Psoas muscle (tissue), 8 donors: ENCODE results near the gene GBP3. TPM values are rescaled to one million over a fixed set of nuclear protein-coding genes. Genes with fewer than 3 reads are reported as not detected.
"Not testable (repeated sequence)": the region's sequence is repeated elsewhere in the genome, so short reads cannot be mapped to it uniquely, and the experiment has no call there.

Experiments
- ATAC-seq, 4 donors: fragments of 200-7000 bp; cut with Tn5 transposase; one replicate each; pipeline ENCODE4 v1.9.1; 2020; ENCODE audit warnings: moderate library complexity in 3 of 4, mild to moderate bottlenecking in 2 of 4
- DNase-seq, 2 donors: peaks; one replicate each; pipeline ENCODE4 v3.0.0-alpha.2; 2020
- H3K27ac ChIP-seq: fragments of 200-600 bp; one replicate; pipeline ENCODE4 v1.8.0; 2022
- H3K27me3 ChIP-seq, 3 donors: fragments of 200-600 bp in 1 of 3; one replicate each; pipeline versions ENCODE4 v1.6.1 to v1.8.0; 2013 to 2022; ENCODE audit warnings: low read length in 2 of 3, mild to moderate bottlenecking in 2 of 3, moderate library complexity in 1 of 3; ENCODE audit not compliant: insufficient read depth in 3 of 3
- H3K36me3 ChIP-seq, 2 donors: fragments of 200-600 bp in 1 of 2; one replicate each; pipeline versions ENCODE4 v1.6.1 to v1.8.0; 2013 to 2022; ENCODE audit warnings: low read depth in 1 of 2, mild to moderate bottlenecking in 1 of 2, moderate library complexity in 1 of 2; ENCODE audit not compliant: insufficient read depth in 1 of 2
- H3K4me1 ChIP-seq: fragments of 200-600 bp; one replicate; pipeline ENCODE4 v1.8.0; 2022
- H3K4me3 ChIP-seq: fragments of 200-600 bp; one replicate; pipeline ENCODE4 v1.8.0; 2022; ENCODE audit warnings: mild to moderate bottlenecking
- H3K9me3 ChIP-seq: fragments of 200-600 bp; one replicate; pipeline ENCODE4 v1.8.0; 2022
- CTCF ChIP-seq: fragments of 200-600 bp; IDR thresholded peaks from one replicate; pipeline ENCODE4 v1.8.0; 2022; ENCODE audit warnings: antibody characterized with exemption
- WGBS, 3 donors: extraction: QIAGEN DNeasy Blood & Tissue Kit; methylation state at CpG; one replicate each; pipeline versions ENCODE4 v1.1.6 to v1.1.7; 2013; 5-methylcytosine and 5-hydroxymethylcytosine counted together
- intact Hi-C, 2 donors: fragments of 100-400 bp; cut with DNase I; formaldehyde crosslinking; loops; one replicate each; pipeline versions ENCODE4 v1.11.0 to v1.14.2; 2022
- polyA plus RNA-seq, 3 donors: library from polyadenylated mRNA; stranded (reverse); fragments of 200-250 nt; gene quantifications; one replicate each; pipeline ENCODE4 v1.2.3, GENCODE V29; 2013
- total RNA-seq, 4 donors: library from RNA; stranded (reverse); fragmentation: NEBNext Ultra II Directional in 2 of 4; extraction: Animal tissue kit (Norgen Biotek cat#: 25700) in 2 of 4; gene quantifications; one replicate each; pipeline versions ENCODE4 v1.2.1 to v1.2.4, GENCODE V29; 2021 to 2023
- donor health status: healthy with polysubstance abuse.
- donor health status: DM: no; HTN: no; CAD: no; lungs with moderate emphysema.
- donor health status: Bipolar disorder and iron deficiency.
- donor health status: healthy.
- donor health status: DM: yes; HTN: yes; CAD: no.
- donor health status: DM: no; HTN: no; CAD: no.
- donor health status: DM: no; HTN: no; CAD: no.
- donor health status: DM: yes; HTN: yes; CAD: no.

The GBP3 gene
- total and polyA plus RNA-seq, 7 donors: 0.56 to 5.3 (median 1.4) TPM

- DNase-seq (no peak), ATAC-seq (no peak)
- no peak overlapping the region for H3K27ac ChIP-seq
- 94 to 100% (median 96%) methylated on average over 1 of the region's 1 CpG for WGBS, 3 donors
- no peaks in the 10 kb centered on the region for H3K9me3 ChIP-seq
- no peaks in the 10 kb centered on the region for H3K27me3 ChIP-seq
- H3K4me1 ChIP-seq: no peaks in the 10 kb centered on the region
- intact Hi-C loops: no loop called here
- no peaks in the 10 kb centered on the region for H3K36me3 ChIP-seq
- no peak overlapping the region for H3K4me3 ChIP-seq
- TF ChIP-seq CTCF: no peak
These were observed 19.1 kb upstream of the GBP3 start for GRCh38 chr1:89041721-89042120.

GRCh38 chr1:89041119-89041641, 18.5 kb upstream of the GBP3 start:
- H3K4me3 ChIP-seq: no peak overlapping the region
- no peak for ATAC-seq
- no peak for DNase-seq
- no peaks in the 10 kb centered on the region for H3K36me3 ChIP-seq
- WGBS, 3 donors: 70 to 73% (median 72%) methylated on average over 3 of the region's 3 CpGs
- H3K9me3 ChIP-seq: no peaks in the 10 kb centered on the region
- no peaks in the 10 kb centered on the region for H3K27me3 ChIP-seq
- no peak overlapping the region for H3K27ac ChIP-seq
- intact Hi-C loops: no loop called here
- no peak for TF ChIP-seq CTCF
- H3K4me1 ChIP-seq: no peaks in the 10 kb centered on the region

GRCh38 chr1:89040315-89040626, 17.6 kb upstream of the GBP3 start:
- DNase-seq (no peak), ATAC-seq (no peak)
- H3K4me1 ChIP-seq: no peaks in the 10 kb centered on the region
- H3K9me3 ChIP-seq: no peaks in the 10 kb centered on the region
- TF ChIP-seq CTCF: no peak
- intact Hi-C loops: no loop called here
- no peaks in the 10 kb centered on the region for H3K27me3 ChIP-seq
- no peak overlapping the region for H3K4me3 ChIP-seq
- H3K36me3 ChIP-seq: no peaks in the 10 kb centered on the region
- WGBS, 3 donors: 79 to 95% (median 90%) methylated on average over 1 of the region's 1 CpG
- H3K27ac ChIP-seq: no peak overlapping the region

GRCh38 chr1:89037186-89037585, 14.5 kb upstream of the GBP3 start:
- ATAC-seq (no peak), DNase-seq (no peak)
- H3K9me3 ChIP-seq: no peaks in the 10 kb centered on the region
- H3K27ac ChIP-seq: no peak overlapping the region
- WGBS, 3 donors: 83 to 86% (median 83%) methylated on average over 1 of the region's 1 CpG
- no peaks in the 10 kb centered on the region for H3K36me3 ChIP-seq
- no peak overlapping the region for H3K4me3 ChIP-seq
- intact Hi-C loops: no loop called here
- no peaks in the 10 kb centered on the region for H3K4me1 ChIP-seq
- H3K27me3 ChIP-seq: no peaks in the 10 kb centered on the region
- no peak for TF ChIP-seq CTCF

- Histone ChIP-seq H3K27ac (no peak overlapping the region), H3K4me1 (no peaks in the 10 kb centered on the region), H3K4me3 (no peak overlapping the region), H3K9me3 (no peaks in the 10 kb centered on the region), H3K27me3 (no peaks in the 10 kb centered on the region), H3K36me3 (no peaks in the 10 kb centered on the region)
- 77 to 87% (median 77%) methylated on average over 1 of the region's 1 CpG for WGBS, 3 donors
- no peak for TF ChIP-seq CTCF
- intact Hi-C loops: no loop called here
- ATAC-seq (no peak), DNase-seq (no peak)
These were observed 12.4 kb upstream of the GBP3 start for GRCh38 chr1:89035080-89035479.

- intact Hi-C loops: not testable (repeated sequence)
These were observed 11.3 kb upstream of the GBP3 start for GRCh38 chr1:89034004-89034403.

GRCh38 chr1:89029051-89029450, 6.4 kb upstream of the GBP3 start:
- H3K36me3 ChIP-seq, H3K27ac ChIP-seq, H3K27me3 ChIP-seq, H3K9me3 ChIP-seq, ATAC-seq, DNase-seq, intact Hi-C loops, H3K4me3 ChIP-seq, H3K4me1 ChIP-seq: not testable (repeated sequence)
- 87 to 94% (median 89%) methylated on average over 2 of the region's 2 CpGs for WGBS, 3 donors

More at GRCh38 chr1:89034004-89034403, 11.3 kb upstream of the GBP3 start:
- not testable (repeated sequence) for H3K9me3 ChIP-seq, ATAC-seq, H3K4me1 ChIP-seq, H3K27me3 ChIP-seq, H3K4me3 ChIP-seq, H3K27ac ChIP-seq, H3K36me3 ChIP-seq, DNase-seq
- 88 to 92% (median 90%) methylated on average over 5 of the region's 5 CpGs for WGBS, 3 donors
